Diencephalon (tissue), 1 donor: ENCODE measurements around the gene SLC6A8. TPM values are rescaled to one million over a fixed set of nuclear protein-coding genes. Genes with fewer than 3 reads are reported as not detected.

ENCODE experiments used
- small RNA-seq: library from RNA; depleted of rRNA; stranded (forward); fragments of <200 nt; gene quantifications from one replicate; pipeline ENCODE3, GENCODE V24; 2014
- total RNA-seq: library from RNA; depleted of rRNA; stranded (reverse); fragments of >200 nt; gene quantifications from one replicate; pipeline ENCODE4 v1.2.3, GENCODE V29; 2014

The SLC6A8 gene
- total RNA-seq, result 22.8 TPM

GRCh38 chrX:153687121-153688039 lies at the start of gene SLC6A8:
TSS of gene SLC6A8 (plus strand) at chrX:153687926. CDS start at chrX:153688575, 649 bp downstream.

GRCh38 chrX:153646620-153647373 lies 40.9 kb upstream of the SLC6A8 start, which contains the start of gene DUSP9:
TSS of gene DUSP9 (plus strand) at chrX:153647203. CDS start at chrX:153647954, 751 bp downstream.

DNA sequence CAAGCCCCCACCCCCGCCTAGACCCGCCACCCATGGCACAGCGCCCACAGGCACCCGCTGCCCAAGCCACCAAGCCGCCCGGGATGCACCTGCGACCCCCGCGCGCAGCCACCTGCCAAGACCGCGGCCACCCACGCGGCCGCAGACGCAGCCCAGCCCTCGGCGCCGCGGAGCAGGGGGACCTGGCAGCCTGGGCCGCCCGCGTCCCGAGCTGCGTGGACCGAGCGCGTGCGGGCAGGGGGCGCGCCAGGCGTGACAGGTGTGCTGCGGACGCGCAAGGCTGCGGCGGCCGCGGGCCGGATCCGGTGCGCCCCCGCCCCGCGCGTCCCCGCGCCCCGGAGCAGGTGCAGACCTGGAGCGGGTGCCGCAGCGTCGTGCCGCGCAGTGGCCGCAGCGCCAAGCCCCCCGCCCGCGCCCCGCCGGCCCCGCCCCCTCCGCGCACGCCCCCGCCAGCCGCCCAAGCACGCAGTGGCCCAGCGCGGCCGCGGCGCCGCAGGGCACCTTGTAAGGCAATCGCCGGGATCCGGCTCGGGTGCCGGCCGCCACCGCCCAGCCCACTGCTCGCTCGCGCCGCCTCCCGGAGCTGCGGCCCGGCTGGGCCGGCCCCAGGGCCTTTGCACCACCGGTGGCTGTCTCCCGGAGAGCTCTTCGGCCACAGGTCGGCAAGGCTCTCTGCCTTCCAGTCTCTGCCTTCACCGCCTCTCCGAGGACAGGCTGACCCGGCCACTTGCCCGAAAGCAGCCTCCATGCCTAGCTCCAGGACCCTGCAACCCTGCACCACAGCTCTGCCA lies 14.1 kb upstream of the SLC6A8 start, which contains the start of gene PNCK:
PNCK (minus strand) TSS at position 386 of the 791 bp plus-strand sequence. CDS start 737 bp downstream, outside the sequence.

GRCh38 chrX:153724252-153725038 lies 36.7 kb downstream of the SLC6A8 start, which contains the start of the genes ABCD1 and BCAP31:
TSS of gene ABCD1 (plus strand) at chrX:153724856. CDS start at chrX:153725267, 411 bp downstream.
TSS of gene BCAP31 (minus strand) at chrX:153724387. CDS start at chrX:153723244, 1,143 bp downstream.

Small RNA genes within 50 kb of the gene (small RNA-seq; reads per million reads assigned to genes)
- not detected for gene RN7SL687P

Other genes starting within 250 kb of the SLC6A8 start
- 2.3 TPM for gene TREX2, start 241.9 kb upstream of the SLC6A8 start, total RNA-seq
- gene HAUS7, start 217.3 kb upstream of the SLC6A8 start, total RNA-seq, result 6.5 TPM
- gene BGN, start 192.9 kb upstream of the SLC6A8 start, total RNA-seq, result 7.6 TPM
- 15.0 TPM for gene ATP2B3, start 170.3 kb upstream of the SLC6A8 start, total RNA-seq
- 19.6 TPM for gene CCNQ, start 88.8 kb upstream of the SLC6A8 start, total RNA-seq
- 2.8 TPM for gene DUSP9, start 40.7 kb upstream of the SLC6A8 start, total RNA-seq
- gene PNCK, start 14.1 kb upstream of the SLC6A8 start, total RNA-seq, result 52.6 TPM
- 87.9 TPM for gene BCAP31, start 36.5 kb downstream of the SLC6A8 start, total RNA-seq
- gene ABCD1, start 36.9 kb downstream of the SLC6A8 start, total RNA-seq, result 5.1 TPM
- 4.6 TPM for gene PLXNB3, start 76.3 kb downstream of the SLC6A8 start, total RNA-seq
- gene SRPK3, start 93.1 kb downstream of the SLC6A8 start, total RNA-seq, result 0.46 TPM
- 42.0 TPM for gene IDH3G, start 106.4 kb downstream of the SLC6A8 start, total RNA-seq
- gene SSR4, start 106.7 kb downstream of the SLC6A8 start, total RNA-seq, result 80.5 TPM
- 125 TPM for gene PDZD4, start 142.6 kb downstream of the SLC6A8 start, total RNA-seq
- 182 TPM for gene L1CAM, start 198.2 kb downstream of the SLC6A8 start, total RNA-seq
- gene AVPR2, start 216.7 kb downstream of the SLC6A8 start, total RNA-seq, result not detected
- gene ARHGAP4, start 238.3 kb downstream of the SLC6A8 start, total RNA-seq, result 11.1 TPM
- 26.1 TPM for gene NAA10, start 247.1 kb downstream of the SLC6A8 start, total RNA-seq